Measurements from ENCODE around the gene KIR2DL1.
"Not testable (repeated sequence)": the region's sequence is repeated elsewhere in the genome, so short reads cannot be mapped to it uniquely, and the experiment has no call there.

The KIR2DL1 gene

GRCh38 chr19:54739587-54740497, 29.8 kb upstream of the KIR2DL1 start:
- no peaks in the 10 kb centered on the region for H3K27me3 ChIP-seq (ENCODE audit: insufficient read depth, poor library complexity, severe bottlenecking)
- no peak for DNase-seq (ENCODE audit: low spot score)
- H3K36me3 ChIP-seq (ENCODE audit: low read depth): no peaks in the 10 kb centered on the region
- no peaks in the 10 kb centered on the region for H3K9me3 ChIP-seq (ENCODE audit: severe bottlenecking)
- H3K27ac ChIP-seq (ENCODE audit: poor library complexity, severe bottlenecking): no peak overlapping the region
- TF ChIP-seq CTCF (IDR thresholded peaks at IDR 0.05; ENCODE audit: poor library complexity, severe bottlenecking): no peak
- H3K4me3 ChIP-seq (ENCODE audit: severe bottlenecking): no peak overlapping the region
- ATAC-seq (ENCODE audit: low read depth): no peak
- no peaks in the 10 kb centered on the region for H3K4me1 ChIP-seq (ENCODE audit: insufficient read depth, poor library complexity, severe bottlenecking)

- not testable (repeated sequence) for H3K4me1 ChIP-seq (ENCODE audit: insufficient read depth, poor library complexity, severe bottlenecking); H3K27me3 ChIP-seq (ENCODE audit: insufficient read depth, poor library complexity, severe bottlenecking); ATAC-seq (ENCODE audit: low read depth); H3K9me3 ChIP-seq (ENCODE audit: severe bottlenecking); H3K4me3 ChIP-seq (ENCODE audit: severe bottlenecking); DNase-seq (ENCODE audit: low spot score); H3K27ac ChIP-seq (ENCODE audit: poor library complexity, severe bottlenecking); H3K36me3 ChIP-seq (ENCODE audit: low read depth)
Observed at GRCh38 chr19:54741950-54742349, 27.6 kb upstream of the KIR2DL1 start.

DNA sequence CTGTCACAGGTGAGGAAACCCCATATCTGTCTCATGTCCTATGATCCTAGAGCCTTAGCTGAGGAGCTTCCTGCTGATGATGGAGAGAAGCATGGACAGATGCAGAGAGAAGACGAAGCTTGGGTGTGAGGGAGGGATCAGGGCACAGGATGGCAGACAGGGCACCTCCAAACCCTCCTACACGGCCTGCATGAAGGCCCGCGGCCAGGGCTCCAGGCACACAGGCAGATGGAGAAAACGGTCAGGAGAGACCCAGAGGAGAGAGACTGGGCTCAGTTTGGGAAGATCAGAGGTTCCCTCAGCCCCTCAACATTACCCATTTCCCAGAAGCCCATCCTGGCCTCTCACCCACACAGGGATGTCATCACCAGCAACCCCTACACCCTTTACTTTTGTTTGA, 25.5 kb upstream of the KIR2DL1 start:
- ATAC-seq (ENCODE audit: low read depth); H3K4me1 ChIP-seq (ENCODE audit: insufficient read depth, poor library complexity, severe bottlenecking); H3K27me3 ChIP-seq (ENCODE audit: insufficient read depth, poor library complexity, severe bottlenecking); DNase-seq (ENCODE audit: low spot score); H3K36me3 ChIP-seq (ENCODE audit: low read depth); H3K9me3 ChIP-seq (ENCODE audit: severe bottlenecking); H3K4me3 ChIP-seq (ENCODE audit: severe bottlenecking); H3K27ac ChIP-seq (ENCODE audit: poor library complexity, severe bottlenecking): not testable (repeated sequence)

DNA sequence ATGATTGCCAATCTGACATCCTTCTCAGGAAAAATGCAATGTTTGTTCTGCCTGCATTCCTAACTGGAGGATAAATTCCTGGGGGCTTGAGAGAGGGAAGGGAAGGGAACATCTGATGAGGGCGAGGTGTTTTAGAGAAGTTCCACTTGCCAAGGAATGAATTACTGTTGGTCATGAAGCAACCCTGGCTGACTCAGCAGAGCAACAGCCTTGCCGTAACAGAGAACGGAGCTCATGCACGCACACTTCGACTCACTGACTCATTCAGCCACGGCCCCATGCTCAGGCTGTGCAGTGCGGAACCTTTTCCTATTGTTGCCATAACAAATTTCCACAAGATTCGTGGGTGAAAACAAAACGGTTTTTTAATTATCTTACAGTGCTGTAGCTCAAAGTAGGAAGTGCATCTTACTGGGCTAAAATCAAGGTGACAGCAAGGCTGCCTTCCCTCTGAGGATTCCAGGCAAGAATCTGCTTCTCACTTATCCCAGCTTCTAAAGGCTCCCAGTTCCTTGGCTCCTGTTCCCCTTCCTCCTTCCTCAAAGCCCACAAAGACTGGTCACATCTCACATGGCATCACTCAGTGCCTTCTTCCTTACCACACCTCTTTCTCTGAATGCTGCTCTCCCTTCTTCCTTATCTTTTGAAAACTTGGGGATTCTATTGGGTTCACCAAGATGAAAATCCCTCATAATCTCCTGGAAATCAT, 21.8 kb upstream of the KIR2DL1 start:
- H3K27ac ChIP-seq (ENCODE audit: poor library complexity, severe bottlenecking); H3K27me3 ChIP-seq (ENCODE audit: insufficient read depth, poor library complexity, severe bottlenecking); H3K9me3 ChIP-seq (ENCODE audit: severe bottlenecking); H3K36me3 ChIP-seq (ENCODE audit: low read depth); DNase-seq (ENCODE audit: low spot score); H3K4me1 ChIP-seq (ENCODE audit: insufficient read depth, poor library complexity, severe bottlenecking); H3K4me3 ChIP-seq (ENCODE audit: severe bottlenecking): not testable (repeated sequence)
- ATAC-seq (ENCODE audit: low read depth): peak; percentile 72

GRCh38 chr19:54750276-54750675, 19.3 kb upstream of the KIR2DL1 start:
- not testable (repeated sequence) for H3K27me3 ChIP-seq (ENCODE audit: insufficient read depth, poor library complexity, severe bottlenecking); H3K9me3 ChIP-seq (ENCODE audit: severe bottlenecking); H3K4me3 ChIP-seq (ENCODE audit: severe bottlenecking); DNase-seq (ENCODE audit: low spot score); H3K27ac ChIP-seq (ENCODE audit: poor library complexity, severe bottlenecking); ATAC-seq (ENCODE audit: low read depth); H3K36me3 ChIP-seq (ENCODE audit: low read depth); H3K4me1 ChIP-seq (ENCODE audit: insufficient read depth, poor library complexity, severe bottlenecking)

DNA sequence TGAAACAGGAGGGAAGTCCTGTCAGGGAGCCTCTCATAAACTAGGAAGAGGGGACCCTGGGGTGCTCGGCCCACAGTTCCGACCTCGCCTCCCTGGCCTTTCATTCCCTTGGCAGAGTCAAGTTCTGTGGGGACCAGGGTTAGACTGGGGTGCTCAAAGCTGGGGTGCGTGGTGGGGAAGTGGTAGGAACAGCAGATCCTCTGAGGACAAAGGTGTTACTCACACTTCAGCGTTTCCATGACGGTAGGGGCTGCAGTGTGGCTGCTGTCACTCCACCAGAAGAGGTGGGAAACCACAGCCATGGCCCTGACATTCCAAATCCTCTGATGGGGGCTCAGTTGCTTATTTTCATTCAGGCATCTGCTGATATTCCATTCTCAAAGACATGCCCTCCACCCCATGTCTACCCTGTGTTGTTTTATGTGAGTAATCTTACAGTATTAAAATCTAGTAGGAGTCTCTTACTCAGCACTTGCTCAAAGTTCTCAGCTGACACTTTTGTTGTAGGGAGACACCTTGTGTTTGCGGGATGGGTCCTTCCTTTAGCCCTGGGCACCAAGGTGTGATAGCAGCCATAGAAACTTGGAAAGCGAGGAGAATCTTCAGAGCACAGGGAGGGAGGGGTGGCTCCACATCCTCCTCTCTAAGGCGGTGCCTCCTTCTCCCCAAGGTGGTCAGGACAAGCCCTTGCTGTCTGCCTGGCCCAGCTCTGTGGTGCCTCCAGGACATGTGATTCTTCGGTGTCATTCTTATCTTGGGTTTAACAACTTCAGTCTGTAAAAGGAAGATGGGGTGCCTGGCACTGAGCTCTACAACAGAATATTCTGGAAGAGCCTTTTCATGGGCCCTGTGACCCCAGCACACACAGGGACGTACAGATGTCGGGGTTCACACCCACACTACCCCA, 13.1 kb upstream of the KIR2DL1 start:
- not testable (repeated sequence) for H3K4me1 ChIP-seq (ENCODE audit: insufficient read depth, poor library complexity, severe bottlenecking); H3K27ac ChIP-seq (ENCODE audit: poor library complexity, severe bottlenecking); H3K9me3 ChIP-seq (ENCODE audit: severe bottlenecking); H3K27me3 ChIP-seq (ENCODE audit: insufficient read depth, poor library complexity, severe bottlenecking); ATAC-seq (ENCODE audit: low read depth); H3K36me3 ChIP-seq (ENCODE audit: low read depth); DNase-seq (ENCODE audit: low spot score); H3K4me3 ChIP-seq (ENCODE audit: severe bottlenecking)

DNA sequence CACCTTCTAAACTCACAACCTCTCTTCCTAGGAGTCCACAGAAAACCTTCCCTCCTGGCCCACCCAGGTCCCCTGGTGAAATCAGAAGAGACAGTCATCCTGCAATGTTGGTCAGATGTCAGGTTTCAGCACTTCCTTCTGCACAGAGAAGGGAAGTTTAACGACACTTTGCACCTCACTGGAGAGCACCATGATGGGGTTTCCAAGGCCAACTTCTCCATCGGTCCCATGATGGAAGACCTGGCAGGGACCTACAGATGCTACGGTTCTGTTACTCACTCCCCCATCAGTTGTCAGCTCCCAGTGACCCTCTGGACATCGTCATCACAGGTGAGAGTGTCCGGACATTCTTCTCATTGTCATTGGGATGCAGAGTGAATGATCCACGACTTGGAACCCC, 11.0 kb upstream of the KIR2DL1 start:
- not testable (repeated sequence) for H3K4me1 ChIP-seq (ENCODE audit: insufficient read depth, poor library complexity, severe bottlenecking); H3K27me3 ChIP-seq (ENCODE audit: insufficient read depth, poor library complexity, severe bottlenecking); H3K4me3 ChIP-seq (ENCODE audit: severe bottlenecking); H3K27ac ChIP-seq (ENCODE audit: poor library complexity, severe bottlenecking); DNase-seq (ENCODE audit: low spot score); ATAC-seq (ENCODE audit: low read depth); H3K9me3 ChIP-seq (ENCODE audit: severe bottlenecking); H3K36me3 ChIP-seq (ENCODE audit: low read depth)

- H3K4me3 ChIP-seq (ENCODE audit: severe bottlenecking); H3K27ac ChIP-seq (ENCODE audit: poor library complexity, severe bottlenecking); H3K36me3 ChIP-seq (ENCODE audit: low read depth); ATAC-seq (ENCODE audit: low read depth); DNase-seq (ENCODE audit: low spot score); H3K9me3 ChIP-seq (ENCODE audit: severe bottlenecking); H3K4me1 ChIP-seq (ENCODE audit: insufficient read depth, poor library complexity, severe bottlenecking); H3K27me3 ChIP-seq (ENCODE audit: insufficient read depth, poor library complexity, severe bottlenecking): not testable (repeated sequence)
Observed at GRCh38 chr19:54764219-54764618, 5.4 kb upstream of the KIR2DL1 start.

GRCh38 chr19:54766464-54766863, 3.1 kb upstream of the KIR2DL1 start:
- ATAC-seq (ENCODE audit: low read depth); H3K36me3 ChIP-seq (ENCODE audit: low read depth); H3K27ac ChIP-seq (ENCODE audit: poor library complexity, severe bottlenecking); DNase-seq (ENCODE audit: low spot score); H3K4me3 ChIP-seq (ENCODE audit: severe bottlenecking); H3K4me1 ChIP-seq (ENCODE audit: insufficient read depth, poor library complexity, severe bottlenecking); H3K27me3 ChIP-seq (ENCODE audit: insufficient read depth, poor library complexity, severe bottlenecking); H3K9me3 ChIP-seq (ENCODE audit: severe bottlenecking): not testable (repeated sequence)

- H3K9me3 ChIP-seq (ENCODE audit: severe bottlenecking); H3K4me3 ChIP-seq (ENCODE audit: severe bottlenecking); DNase-seq (ENCODE audit: low spot score); H3K27ac ChIP-seq (ENCODE audit: poor library complexity, severe bottlenecking); ATAC-seq (ENCODE audit: low read depth); H3K36me3 ChIP-seq (ENCODE audit: low read depth); H3K27me3 ChIP-seq (ENCODE audit: insufficient read depth, poor library complexity, severe bottlenecking); H3K4me1 ChIP-seq (ENCODE audit: insufficient read depth, poor library complexity, severe bottlenecking): not testable (repeated sequence)
Observed at GRCh38 chr19:54770511-54770910, 918 bp downstream of the KIR2DL1 start.
